ENCODE results near the gene RAB6D. TPM values are rescaled to one million over a fixed set of nuclear protein-coding genes. Genes with fewer than 3 reads are reported as not detected.
"Not testable (repeated sequence)": the region's sequence is repeated elsewhere in the genome, so short reads cannot be mapped to it uniquely, and the experiment has no call there.

Gene RAB6D
- total and polyA plus RNA-seq, 2 donors: 0.05 to 0.21 TPM

DNA sequence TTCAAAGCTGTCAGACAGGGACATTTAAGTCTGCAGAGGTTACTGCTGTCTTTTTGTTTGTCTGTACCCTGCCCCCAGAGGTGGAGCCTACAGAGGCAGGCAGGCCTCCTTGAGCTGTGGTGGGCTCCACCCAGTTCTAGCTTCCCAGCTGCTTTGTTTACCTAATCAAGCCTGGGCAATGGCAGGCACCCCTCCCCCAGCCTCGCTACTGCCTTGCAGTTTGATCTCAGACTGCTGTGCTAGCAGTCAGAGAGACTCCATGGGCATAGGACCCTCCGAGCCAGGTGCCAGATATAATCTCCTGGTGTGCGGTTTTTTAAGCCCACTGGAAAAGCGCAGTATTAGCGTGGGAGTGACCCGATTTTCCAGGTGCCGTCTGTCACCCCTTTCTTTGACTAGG lies 16.9 kb downstream of the RAB6D start:
- DNase-seq (ENCODE audit: extremely low spot score); H3K27ac ChIP-seq (ENCODE audit: low read depth); H3K36me3 ChIP-seq (ENCODE audit: insufficient read depth); H3K4me1 ChIP-seq (ENCODE audit: insufficient read depth); H3K4me3 ChIP-seq (ENCODE audit: low read depth, low read length): not testable (repeated sequence)
- WGBS: 72% methylated on average over 7 of the region's 7 CpGs

DNA sequence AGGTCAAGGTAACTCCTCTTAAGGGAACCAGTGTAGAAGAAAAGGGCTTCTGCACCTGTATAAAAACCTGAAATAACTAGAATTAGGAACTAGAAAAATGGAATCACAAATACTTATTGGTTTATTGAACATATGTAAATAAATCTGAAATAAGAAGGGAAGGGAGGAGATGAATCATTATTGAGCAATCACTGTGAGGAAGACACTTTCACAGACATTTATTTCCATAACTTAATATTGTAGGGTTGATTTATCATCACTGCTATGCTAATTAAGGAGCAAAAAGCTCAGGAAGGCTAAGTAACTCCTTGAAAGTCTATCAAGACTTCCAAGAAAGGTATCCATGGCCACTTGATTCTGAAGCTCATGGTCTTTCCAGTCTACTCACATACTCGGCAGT lies 24.7 kb downstream of the RAB6D start:
- DNase-seq (ENCODE audit: extremely low spot score); H3K27ac ChIP-seq (ENCODE audit: low read depth); H3K4me1 ChIP-seq (ENCODE audit: insufficient read depth); H3K36me3 ChIP-seq (ENCODE audit: insufficient read depth); H3K4me3 ChIP-seq (ENCODE audit: low read depth, low read length): not testable (repeated sequence)
- 69% methylated on average over 1 of the region's 1 CpG for WGBS

DNA sequence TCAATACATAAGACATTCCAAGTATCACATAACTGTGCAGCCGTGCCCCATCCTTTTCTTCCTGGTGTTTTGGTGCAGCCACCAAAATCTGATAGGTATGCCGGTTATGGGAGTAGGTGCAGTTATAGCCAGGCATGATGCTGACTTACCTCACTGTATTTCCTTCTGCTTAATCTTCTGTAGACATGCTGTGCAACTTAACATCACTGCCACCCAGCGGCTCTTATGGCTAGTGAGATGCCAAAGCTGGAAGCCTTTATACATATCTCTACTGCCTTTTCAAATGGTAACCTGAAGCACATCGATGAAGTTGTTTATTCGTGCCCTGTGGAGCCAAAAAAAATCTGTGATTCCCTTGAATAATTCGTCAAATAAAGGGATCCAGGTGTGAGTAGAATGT lies 28.6 kb downstream of the RAB6D start:
- not testable (repeated sequence) for H3K27ac ChIP-seq (ENCODE audit: low read depth); H3K4me3 ChIP-seq (ENCODE audit: low read depth, low read length); DNase-seq (ENCODE audit: extremely low spot score); H3K4me1 ChIP-seq (ENCODE audit: insufficient read depth); H3K36me3 ChIP-seq (ENCODE audit: insufficient read depth)
- 26% methylated on average over 6 of the region's 6 CpGs for WGBS

DNA sequence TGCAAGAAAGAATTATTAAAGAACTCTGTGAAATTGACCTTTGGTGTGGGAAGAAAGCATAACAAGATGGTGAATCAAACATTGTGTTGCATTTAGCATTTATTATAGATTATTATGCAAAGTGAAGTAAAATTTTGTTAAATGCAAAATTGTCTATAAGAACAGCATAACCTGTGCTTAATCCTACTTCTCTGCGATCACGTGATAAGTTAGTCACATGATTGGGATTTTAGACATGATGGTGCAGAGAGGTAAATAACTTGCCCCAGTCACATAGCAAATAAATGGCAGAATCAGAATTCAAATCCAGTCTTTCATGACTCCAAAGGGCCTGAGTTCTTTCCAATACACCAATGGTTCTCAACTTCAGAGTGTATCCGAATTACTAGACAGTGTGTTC lies 31.3 kb downstream of the RAB6D start:
- 93% methylated on average over 3 of the region's 3 CpGs for WGBS

DNA sequence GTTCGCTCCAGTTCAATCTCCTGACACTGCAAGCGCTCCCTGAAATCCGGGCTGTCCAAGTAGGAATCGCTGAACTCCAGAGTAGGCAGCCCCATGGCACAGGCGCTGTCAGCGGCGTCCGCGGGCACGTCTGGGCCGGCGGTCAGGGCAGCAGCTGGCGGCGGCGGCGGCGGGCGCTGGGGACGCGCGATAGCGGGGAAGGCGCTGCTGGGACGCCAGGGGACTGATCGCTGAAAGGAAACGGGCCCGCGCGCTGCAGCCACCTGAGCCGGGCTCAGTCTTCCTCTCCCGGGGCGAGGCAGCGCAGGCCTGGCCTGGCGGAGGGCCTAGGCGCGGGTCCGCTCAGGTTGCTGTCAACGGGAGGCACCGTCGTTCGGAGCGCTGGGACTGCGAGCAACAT lies 33.0 kb downstream of the RAB6D start:
- not testable (repeated sequence) for H3K4me3 ChIP-seq (ENCODE audit: low read depth, low read length); H3K4me1 ChIP-seq (ENCODE audit: insufficient read depth); H3K36me3 ChIP-seq (ENCODE audit: insufficient read depth); DNase-seq (ENCODE audit: extremely low spot score); H3K27ac ChIP-seq (ENCODE audit: low read depth)
- 5% methylated on average over 39 of the region's 43 CpGs for WGBS

More for the DNA sequence above, 31.3 kb downstream of the RAB6D start:
- not testable (repeated sequence) for H3K27ac ChIP-seq (ENCODE audit: low read depth); H3K36me3 ChIP-seq (ENCODE audit: insufficient read depth); H3K4me1 ChIP-seq (ENCODE audit: insufficient read depth); DNase-seq (ENCODE audit: extremely low spot score); H3K4me3 ChIP-seq (ENCODE audit: low read depth, low read length)

DNA sequence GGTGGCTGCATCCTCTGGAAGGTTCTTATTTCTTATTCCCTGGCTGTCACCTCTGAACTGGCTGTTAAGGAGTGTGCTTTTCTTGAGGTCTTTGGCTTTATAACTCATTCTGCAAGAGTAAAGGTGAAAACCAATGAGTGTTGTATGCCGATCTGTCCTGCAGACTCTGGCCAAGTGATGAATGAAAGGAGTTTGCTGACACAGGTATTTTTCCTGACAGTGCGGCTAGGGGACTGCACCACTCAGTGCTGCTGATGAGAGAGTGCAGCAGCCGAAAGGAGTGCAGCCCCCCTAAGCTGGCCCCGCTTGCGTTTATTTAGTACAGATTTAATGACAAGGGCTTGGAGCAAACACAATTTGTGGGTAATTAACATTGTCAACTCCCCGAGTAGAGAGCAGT lies 41.8 kb downstream of the RAB6D start:
- H3K36me3 ChIP-seq (ENCODE audit: insufficient read depth): no peaks in the 10 kb centered on the region
- DNase-seq (ENCODE audit: extremely low spot score): no peak
- H3K27ac ChIP-seq (ENCODE audit: low read depth): no peak overlapping the region
- no peak overlapping the region for H3K4me3 ChIP-seq (ENCODE audit: low read depth, low read length)
- no peaks in the 10 kb centered on the region for H3K4me1 ChIP-seq (ENCODE audit: insufficient read depth)
- 76% methylated on average over 6 of the region's 6 CpGs for whole genome bisulfite sequencing

DNA sequence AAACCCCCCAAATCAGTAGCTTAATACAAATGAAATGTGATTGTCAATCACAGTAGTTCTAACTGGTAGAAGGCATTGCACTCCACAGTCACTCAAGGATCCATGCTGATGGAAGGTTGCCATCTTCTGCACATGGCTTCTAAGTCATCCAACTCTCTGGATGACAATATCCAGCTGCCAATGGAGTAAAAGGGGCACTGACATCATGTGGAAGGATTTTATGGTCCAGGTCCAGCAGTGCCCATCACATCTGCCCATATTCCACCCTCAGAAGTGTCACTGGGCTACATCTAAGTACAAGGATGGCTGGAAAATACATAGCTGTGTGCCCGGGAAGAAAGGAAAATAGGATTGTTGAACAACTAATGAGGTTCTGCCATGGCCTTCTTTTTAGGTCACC lies 42.6 kb downstream of the RAB6D start:
- H3K4me3 ChIP-seq (ENCODE audit: low read depth, low read length); DNase-seq (ENCODE audit: extremely low spot score); H3K27ac ChIP-seq (ENCODE audit: low read depth); H3K36me3 ChIP-seq (ENCODE audit: insufficient read depth); H3K4me1 ChIP-seq (ENCODE audit: insufficient read depth): not testable (repeated sequence)
- 92% methylated on average over 1 of the region's 1 CpG for WGBS

DNA sequence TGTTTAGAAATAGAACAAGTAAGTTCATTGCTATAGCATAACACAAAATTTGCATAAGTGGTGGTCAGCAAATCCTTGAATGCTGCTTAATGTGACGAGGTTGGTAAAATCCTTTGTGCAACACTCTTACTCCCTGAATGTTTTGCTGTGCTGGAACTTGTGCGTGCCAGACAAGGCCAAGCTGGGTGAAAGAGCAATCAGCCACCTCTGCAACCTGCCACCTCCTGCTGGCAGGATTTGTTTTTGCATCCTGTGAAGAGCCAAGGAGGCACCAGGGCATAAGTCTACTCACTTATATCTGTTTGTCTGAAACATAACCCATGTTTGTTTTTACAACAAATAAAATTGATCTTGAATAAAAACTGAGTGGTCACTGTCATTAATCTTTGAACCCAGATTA lies 53.0 kb downstream of the RAB6D start:
- WGBS: 72% methylated on average over 2 of the region's 2 CpGs
- H3K36me3 ChIP-seq (ENCODE audit: insufficient read depth); H3K4me3 ChIP-seq (ENCODE audit: low read depth, low read length); H3K27ac ChIP-seq (ENCODE audit: low read depth); DNase-seq (ENCODE audit: extremely low spot score); H3K4me1 ChIP-seq (ENCODE audit: insufficient read depth): not testable (repeated sequence)

Other genes starting within 250 kb of the RAB6D start
- not detected for gene POTEE, start 154.6 kb downstream of the RAB6D start, total RNA-seq
- not detected for gene POTEE, start 154.6 kb downstream of the RAB6D start, polyA plus RNA-seq
- gene TUBA3D, start 112.0 kb upstream of the RAB6D start, total RNA-seq: not detected
- not detected for gene TUBA3D, start 112.0 kb upstream of the RAB6D start, polyA plus RNA-seq
- 37.4 TPM for gene MZT2A, start 128.2 kb upstream of the RAB6D start, total RNA-seq
- gene MZT2A, start 128.2 kb upstream of the RAB6D start, polyA plus RNA-seq: 148 TPM
- 6.2 TPM for gene CCDC74A, start 163.7 kb upstream of the RAB6D start, total RNA-seq
- gene CCDC74A, start 163.7 kb upstream of the RAB6D start, polyA plus RNA-seq: 21.3 TPM

Data from urinary bladder (tissue), 4 donors.